Measurements from ENCODE around the gene BCAS3.

DNA sequence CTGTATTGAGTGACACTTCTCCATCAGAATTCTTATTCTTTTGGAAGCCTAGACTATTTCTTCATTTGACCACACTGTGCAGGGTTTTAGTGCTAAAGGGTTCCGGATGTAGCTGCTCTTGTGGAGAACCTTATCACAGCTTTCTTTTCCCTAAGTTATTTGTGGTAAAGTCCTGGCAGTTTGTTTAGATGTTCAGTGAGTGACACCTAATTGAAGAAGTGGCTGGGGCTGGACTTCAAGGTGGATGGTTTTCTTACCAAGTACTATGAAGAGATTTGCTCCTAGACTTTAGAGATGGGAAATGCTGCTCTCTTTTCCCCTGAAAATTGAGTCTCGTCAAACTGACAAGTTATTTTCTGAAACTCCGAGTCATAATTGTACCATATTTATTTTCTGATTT is 578.0 kb downstream of the BCAS3 start:
- no peak for TF ChIP-seq TCF12 (IDR thresholded peaks at IDR 0.05; ENCODE audit: low read depth)
- TF ChIP-seq TAF1 (IDR thresholded peaks at IDR 0.05; ENCODE audit: low read depth), result no peak
- no peak for TF ChIP-seq CREB1 (IDR thresholded peaks at IDR 0.05; ENCODE audit: low read depth)
- no peak for TF ChIP-seq EP300 (IDR thresholded peaks at IDR 0.05; ENCODE audit: borderline replicate concordance)
- TF ChIP-seq, protein P1, sequence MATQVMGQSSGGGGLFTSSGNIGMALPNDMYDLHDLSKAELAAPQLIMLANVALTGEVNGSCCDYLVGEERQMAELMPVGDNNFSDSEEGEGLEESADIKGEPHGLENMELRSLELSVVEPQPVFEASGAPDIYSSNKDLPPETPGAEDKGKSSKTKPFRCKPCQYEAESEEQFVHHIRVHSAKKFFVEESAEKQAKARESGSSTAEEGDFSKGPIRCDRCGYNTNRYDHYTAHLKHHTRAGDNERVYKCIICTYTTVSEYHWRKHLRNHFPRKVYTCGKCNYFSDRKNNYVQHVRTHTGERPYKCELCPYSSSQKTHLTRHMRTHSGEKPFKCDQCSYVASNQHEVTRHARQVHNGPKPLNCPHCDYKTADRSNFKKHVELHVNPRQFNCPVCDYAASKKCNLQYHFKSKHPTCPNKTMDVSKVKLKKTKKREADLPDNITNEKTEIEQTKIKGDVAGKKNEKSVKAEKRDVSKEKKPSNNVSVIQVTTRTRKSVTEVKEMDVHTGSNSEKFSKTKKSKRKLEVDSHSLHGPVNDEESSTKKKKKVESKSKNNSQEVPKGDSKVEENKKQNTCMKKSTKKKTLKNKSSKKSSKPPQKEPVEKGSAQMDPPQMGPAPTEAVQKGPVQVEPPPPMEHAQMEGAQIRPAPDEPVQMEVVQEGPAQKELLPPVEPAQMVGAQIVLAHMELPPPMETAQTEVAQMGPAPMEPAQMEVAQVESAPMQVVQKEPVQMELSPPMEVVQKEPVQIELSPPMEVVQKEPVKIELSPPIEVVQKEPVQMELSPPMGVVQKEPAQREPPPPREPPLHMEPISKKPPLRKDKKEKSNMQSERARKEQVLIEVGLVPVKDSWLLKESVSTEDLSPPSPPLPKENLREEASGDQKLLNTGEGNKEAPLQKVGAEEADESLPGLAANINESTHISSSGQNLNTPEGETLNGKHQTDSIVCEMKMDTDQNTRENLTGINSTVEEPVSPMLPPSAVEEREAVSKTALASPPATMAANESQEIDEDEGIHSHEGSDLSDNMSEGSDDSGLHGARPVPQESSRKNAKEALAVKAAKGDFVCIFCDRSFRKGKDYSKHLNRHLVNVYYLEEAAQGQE (IDR thresholded peaks at IDR 0.05; ENCODE audit: low read depth), result no peak
- TF ChIP-seq, protein P2, sequence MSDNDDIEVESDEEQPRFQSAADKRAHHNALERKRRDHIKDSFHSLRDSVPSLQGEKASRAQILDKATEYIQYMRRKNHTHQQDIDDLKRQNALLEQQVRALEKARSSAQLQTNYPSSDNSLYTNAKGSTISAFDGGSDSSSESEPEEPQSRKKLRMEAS (IDR thresholded peaks at IDR 0.05), result no peak
- TF ChIP-seq, protein P3, sequence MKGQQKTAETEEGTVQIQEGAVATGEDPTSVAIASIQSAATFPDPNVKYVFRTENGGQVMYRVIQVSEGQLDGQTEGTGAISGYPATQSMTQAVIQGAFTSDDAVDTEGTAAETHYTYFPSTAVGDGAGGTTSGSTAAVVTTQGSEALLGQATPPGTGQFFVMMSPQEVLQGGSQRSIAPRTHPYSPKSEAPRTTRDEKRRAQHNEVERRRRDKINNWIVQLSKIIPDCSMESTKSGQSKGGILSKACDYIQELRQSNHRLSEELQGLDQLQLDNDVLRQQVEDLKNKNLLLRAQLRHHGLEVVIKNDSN (IDR thresholded peaks at IDR 0.05), result no peak
- TF ChIP-seq TEAD4 (IDR thresholded peaks at IDR 0.05), result no peak
- no peak for TF ChIP-seq YY1 (IDR thresholded peaks at IDR 0.05; ENCODE audit: low read depth)
- TF ChIP-seq CEBPB (IDR thresholded peaks at IDR 0.05), result no peak
- no peak for TF ChIP-seq FOXM1 (IDR thresholded peaks at IDR 0.05; ENCODE audit: borderline replicate concordance, low read depth)
- no peak for TF ChIP-seq NFIC (IDR thresholded peaks at IDR 0.05)

All from Ishikawa (cell line).